HG03442 (cell line): ENCODE results near the gene SLCO2A1.

Experiments
- ATAC-seq: cut with Tn5 transposase; IDR thresholded peaks from one replicate; pipeline ENCODE4 v1.9.1; 2021; ENCODE audit warnings: mild to moderate bottlenecking, moderate library complexity; ENCODE audit not compliant: unreplicated experiment

SLCO2A1 gene

DNA sequence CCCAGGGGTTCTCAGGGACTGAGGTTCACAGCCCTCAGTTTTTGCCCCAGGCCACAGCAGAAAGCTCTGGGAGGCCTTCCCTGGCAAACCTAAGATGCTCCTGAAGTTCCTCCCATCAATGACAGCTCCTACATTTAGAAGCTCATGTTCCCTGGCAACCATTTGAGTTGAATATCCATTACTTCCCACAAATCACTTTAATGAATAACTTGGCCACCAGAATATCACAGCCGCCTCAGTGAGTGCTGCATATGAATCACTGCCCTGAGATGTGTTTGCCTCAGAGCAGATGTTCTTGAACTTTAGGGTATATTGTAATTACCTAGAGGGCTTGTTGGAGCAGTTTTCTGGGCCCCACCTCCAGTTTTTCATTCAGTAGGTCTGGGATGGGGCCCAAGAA is 27.4 kb downstream of the SLCO2A1 start:
- no peak for ATAC-seq

DNA sequence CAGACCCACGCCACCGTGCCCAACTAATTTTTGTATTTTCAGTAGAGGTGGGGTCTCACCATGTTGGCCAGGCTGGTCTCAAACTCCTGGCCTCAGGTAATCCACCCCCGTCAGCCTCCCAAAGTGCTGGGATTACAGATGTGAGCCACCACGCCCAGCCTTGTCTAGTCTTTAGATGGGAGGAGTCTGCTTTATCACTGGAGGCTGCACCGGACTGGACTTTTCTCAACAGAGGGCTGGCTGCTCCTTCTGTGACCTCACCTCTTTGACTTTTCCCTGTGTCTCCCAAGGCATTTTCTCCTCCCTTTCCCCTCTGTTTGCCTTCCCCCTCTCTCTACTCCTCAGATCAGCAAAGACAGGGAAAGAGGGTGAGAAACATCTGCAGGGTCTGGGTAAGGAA is 28.5 kb downstream of the SLCO2A1 start:
- ATAC-seq = no peak

DNA sequence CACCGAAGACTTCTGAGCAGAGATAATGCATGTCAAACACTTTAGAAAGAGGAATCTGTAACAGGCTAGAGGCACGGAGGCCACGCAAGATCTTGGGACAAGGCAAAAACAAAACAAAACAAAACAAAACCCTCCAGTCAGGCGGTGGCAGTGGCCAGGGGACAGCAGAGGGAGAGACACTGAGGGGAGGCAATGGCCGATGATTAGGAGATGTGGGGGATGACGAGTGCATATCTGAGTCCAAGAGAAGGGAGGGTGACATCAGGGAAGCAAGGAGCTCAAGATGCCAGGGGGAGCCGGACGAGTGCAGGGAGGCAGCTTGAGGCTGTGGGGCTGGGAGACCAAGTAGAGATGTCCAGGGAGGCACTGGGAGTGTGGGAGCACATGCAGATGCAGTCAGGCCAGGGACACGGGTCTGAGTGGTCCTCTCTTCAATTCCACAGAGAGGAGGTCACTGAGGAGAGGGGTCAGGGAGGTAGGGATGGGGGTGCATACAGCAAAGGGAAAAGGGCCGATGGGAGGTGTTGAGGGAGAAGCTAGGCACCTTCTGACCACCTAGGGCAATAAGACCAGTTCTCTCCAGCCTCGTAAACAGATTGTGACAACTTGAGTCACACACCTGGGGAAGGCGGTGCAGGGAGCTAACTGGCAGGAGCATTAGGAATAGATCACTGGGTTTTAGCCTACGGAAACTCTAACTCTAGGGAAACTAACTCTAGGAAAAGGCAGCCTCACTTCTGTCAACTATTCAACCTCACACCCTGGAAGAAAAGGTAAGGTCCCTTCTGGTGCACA is 29.6 kb downstream of the SLCO2A1 start:
- no peak for ATAC-seq

GRCh38 chr3:133998691-133999241 is 31.0 kb downstream of the SLCO2A1 start:
- ATAC-seq = no peak

GRCh38 chr3:133997871-133998635 is 31.7 kb downstream of the SLCO2A1 start:
- ATAC-seq = no peak

GRCh38 chr3:133996996-133997395 is 32.7 kb downstream of the SLCO2A1 start:
- ATAC-seq = no peak

- ATAC-seq = no peak
Observed at GRCh38 chr3:133996251-133996661, 33.5 kb downstream of the SLCO2A1 start.

- no peak for ATAC-seq
Observed at GRCh38 chr3:133995264-133995663, 34.5 kb downstream of the SLCO2A1 start.

- no peak for ATAC-seq
Observed at GRCh38 chr3:133994166-133994890, 35.4 kb downstream of the SLCO2A1 start.

DNA sequence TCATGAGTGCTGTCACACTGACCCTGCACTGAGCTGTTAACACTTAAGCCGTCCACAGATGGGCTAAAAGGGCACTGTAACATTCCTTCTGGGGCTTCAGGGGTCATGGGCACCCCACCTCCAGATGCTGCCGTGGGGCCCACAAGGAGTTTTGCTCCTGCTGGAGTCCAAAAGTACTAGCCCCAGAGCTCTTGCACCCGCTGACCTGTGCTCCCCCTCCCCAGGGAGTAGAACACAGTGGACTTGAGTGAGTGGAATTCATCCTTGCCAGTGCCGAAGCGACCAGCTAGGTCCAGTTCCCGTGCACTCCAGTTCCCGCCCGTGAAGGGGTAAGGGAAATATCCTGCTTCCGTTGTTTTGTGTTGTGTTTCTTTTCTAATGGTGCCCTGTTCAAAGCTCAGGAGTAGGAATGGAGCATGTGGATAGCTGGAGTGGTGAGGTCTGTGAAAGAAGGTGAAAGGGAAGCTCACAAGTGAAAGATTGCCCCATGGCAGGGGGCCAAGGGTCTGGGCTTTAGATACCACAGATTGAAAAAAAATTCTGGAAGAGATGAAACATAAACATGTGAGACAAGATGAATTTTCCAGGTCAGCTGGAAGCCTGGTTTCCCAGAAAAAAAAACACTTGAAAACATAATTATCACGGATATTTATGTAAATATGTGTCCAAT is 36.6 kb downstream of the SLCO2A1 start:
- ATAC-seq = no peak

DNA sequence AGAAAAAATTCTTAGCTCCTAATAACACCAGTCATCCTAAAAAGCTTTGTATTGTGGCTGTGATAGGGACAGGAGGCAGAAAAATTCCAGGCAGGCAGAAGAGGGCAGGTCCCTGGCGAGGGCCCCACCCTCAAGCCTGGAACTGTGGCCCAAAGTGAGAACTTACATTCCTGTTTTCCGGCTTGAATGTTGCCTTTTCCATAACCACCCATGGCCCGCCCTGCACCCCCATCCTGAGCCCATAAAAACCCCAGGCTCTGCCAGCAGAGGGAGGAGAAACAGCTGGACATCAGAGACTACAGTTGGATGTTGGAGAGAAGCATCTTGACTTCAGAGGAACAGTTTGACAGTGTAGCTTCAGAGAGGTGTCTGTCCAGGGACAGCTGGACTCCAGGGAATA is 37.3 kb downstream of the SLCO2A1 start:
- ATAC-seq = no peak

- ATAC-seq = no peak
Observed at GRCh38 chr3:133991637-133992036, 38.1 kb downstream of the SLCO2A1 start.

- ATAC-seq = no peak
Observed at GRCh38 chr3:133991209-133991608, 38.5 kb downstream of the SLCO2A1 start.

DNA sequence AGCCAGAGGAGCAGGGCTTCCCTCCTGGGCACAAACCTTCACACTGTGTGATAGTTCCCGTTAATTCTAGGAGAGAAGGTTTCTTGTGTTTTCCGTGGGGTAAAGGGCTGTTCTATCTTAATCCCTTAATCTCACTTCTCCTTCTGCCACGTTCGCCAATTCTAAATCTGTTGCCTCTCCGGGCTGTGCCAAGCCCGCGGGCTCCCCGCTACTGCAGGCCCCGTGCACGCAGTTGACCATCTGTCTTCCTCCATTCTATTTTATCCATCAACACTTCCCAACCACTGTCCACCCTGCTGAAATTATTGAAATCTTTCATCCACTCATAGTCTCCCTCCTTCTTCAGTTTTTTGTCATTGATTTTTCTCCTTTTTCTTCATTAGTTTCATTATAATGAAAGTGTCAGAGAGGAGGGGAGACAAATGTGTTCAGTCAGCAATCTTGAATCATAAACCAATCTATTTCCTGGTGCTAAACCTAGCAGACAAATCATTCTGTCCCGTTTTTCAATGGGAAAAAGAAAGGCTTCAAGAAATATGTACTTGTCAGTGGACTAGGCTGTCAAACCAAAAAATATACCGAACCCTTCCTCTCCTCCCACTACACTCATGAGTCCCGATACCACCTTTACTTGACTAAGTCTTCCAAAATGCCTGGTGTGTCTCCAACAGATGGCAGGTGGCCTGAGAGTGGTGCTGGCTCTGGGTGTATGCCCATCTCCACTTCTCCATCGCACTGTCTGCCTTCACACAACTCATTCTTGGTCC is 39.6 kb downstream of the SLCO2A1 start:
- ATAC-seq = no peak

GRCh38 chr3:133988631-133989161 is 41.0 kb downstream of the SLCO2A1 start:
- ATAC-seq = no peak

- ATAC-seq = no peak
Observed at GRCh38 chr3:133987948-133988484, 41.7 kb downstream of the SLCO2A1 start.

GRCh38 chr3:133987136-133987535 is 42.6 kb downstream of the SLCO2A1 start:
- ATAC-seq = no peak

DNA sequence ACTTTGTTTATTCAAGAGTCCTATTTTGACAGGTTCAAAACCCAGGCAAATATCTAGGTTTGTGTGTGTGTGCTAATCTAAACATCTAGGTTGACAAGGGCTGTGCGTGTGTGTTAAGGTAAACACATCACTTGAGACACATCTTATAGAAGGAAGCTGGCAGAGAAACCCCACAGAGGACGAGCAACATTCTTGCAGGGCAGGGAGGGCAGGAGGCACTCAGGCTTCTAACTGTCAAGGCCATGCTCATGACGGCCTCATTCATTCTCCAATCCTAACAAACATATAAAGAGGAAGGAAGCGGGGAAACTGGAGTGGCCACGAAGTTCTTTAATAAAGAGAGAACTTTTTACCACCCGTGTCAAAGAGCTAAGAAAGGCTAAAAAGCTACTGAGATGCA is 43.4 kb downstream of the SLCO2A1 start:
- ATAC-seq = no peak

DNA sequence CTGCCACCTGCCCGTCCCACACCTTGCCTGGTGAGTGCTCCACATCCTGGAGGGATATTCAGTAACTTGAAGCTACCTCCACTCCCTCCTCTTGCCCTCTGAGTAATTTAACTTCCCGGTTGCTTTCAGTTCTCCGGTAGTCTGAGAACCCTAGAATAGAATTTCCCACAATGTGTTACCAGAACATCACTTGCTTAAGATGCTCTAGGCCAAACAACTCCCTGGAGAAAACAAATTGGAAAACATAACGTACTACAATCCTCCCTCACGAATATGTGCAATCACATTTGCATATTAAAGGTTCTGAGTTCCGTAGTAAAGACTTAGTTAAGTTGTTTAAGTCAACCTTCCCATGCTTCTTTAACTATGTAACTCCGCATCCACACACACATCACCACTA is 44.8 kb downstream of the SLCO2A1 start:
- ATAC-seq = no peak
